Iris pigment epithelial cell (primary cell): Measurements from ENCODE around the gene F11.
A peak's percentile ranks its signal among the peaks of the same experiment; 100 is the strongest.
"Not testable (repeated sequence)": the region's sequence is repeated elsewhere in the genome, so short reads cannot be mapped to it uniquely, and the experiment has no call there.

Experiments used
- DNase-seq: peaks from one replicate; pipeline ENCODE4 v3.0.0-alpha.2; 2011; ENCODE audit warnings: low read depth

The F11 gene

DNA sequence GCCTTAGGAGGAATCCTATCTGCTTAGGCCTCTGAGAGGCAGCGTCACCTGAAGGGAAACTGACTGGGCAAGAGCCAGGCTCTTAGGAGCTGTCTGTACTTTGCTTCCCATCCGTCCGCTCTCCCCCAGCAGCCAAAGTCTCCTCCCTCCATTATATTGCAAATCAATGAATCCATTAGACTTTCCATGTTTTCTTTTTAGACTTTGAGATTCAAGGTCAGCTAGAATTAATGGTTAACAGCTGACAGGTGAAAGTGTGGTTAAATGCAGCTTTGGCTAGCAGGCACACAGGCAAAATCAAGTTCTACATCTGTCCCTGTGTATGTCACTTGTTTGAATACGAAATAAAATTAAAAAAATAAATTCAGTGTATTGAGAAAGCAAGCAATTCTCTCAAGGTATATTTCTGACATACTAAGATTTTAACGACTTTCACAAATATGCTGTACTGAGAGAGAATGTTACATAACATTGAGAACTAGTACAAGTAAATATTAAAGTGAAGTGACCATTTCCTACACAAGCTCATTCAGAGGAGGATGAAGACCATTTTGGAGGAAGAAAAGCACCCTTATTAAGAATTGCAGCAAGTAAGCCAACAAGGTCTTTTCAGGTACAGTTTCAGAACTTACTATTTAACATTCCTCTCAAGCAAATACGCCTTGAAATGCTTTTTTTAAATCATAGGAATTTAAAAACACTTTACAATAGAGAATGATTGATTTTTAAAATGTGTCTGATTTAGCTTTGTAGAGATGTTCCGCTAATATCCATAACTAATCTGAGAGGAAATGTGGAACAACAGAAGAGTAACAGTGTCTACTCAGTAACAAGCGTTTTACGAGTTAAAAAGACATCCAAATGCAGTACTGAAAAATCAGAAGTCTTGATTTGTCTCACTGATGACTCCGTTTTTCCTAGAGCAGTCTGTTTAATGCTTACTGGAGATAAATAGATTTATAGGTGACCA is at the start of gene F11:
TSS of gene F11 (plus strand) at position 507 of the 970 bp plus-strand sequence. CDS start 948 bp downstream, outside the sequence.
- DNase-seq = no peak

- peak; percentile 18 for DNase-seq
Measured at GRCh38 chr4:186216465-186217024, 49.4 kb upstream of the F11 start.

GRCh38 chr4:186217733-186218293 is 48.2 kb upstream of the F11 start:
- no peak for DNase-seq

GRCh38 chr4:186221624-186222023 is 44.4 kb upstream of the F11 start:
- no peak for DNase-seq

DNA sequence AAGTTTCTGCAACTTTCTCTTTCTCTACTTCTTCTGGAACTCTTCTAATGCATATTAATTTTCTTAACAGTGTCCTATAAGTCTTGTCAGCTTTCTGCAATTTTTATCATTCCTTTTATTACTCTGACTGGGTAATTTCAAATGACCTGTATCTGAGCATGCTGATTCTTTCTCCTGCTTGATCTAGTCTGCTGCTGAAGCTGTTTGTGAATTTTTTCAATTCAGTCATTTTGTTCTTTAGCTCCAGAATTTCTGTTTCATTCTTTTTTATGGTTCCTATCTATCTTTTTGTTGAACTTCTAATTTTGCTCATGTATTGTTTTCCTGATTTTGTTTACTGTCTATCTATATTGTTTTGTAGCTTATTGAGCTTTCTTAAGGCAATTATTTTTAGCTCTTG is 40.1 kb upstream of the F11 start:
- no peak for DNase-seq

GRCh38 chr4:186226521-186227189 is 39.3 kb upstream of the F11 start:
- DNase-seq = no peak

DNA sequence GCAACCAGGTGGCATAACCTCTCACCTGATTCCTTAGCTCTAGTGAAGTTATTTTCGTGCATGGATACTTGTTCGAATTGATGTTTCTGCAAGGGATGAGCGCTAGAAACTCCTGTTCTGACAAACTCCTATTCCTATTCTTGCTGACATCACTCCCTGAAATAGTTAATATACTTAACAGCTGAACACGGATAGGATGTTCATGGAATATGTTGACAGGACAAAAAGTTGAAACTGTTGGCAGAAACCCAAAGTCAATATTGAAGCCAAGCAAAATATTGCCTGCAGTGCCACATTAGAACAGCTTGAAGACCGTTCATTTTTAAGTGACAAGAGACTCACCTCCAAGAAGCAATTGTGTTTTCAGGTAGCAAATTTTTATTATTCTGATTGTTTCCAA is 38.8 kb upstream of the F11 start, which contains the start of gene KLKB1:
TSS of gene KLKB1 (plus strand) at position 287 of the 400 bp plus-strand sequence. CDS start 689 bp downstream, outside the sequence.
- DNase-seq = peak; percentile 19

DNA sequence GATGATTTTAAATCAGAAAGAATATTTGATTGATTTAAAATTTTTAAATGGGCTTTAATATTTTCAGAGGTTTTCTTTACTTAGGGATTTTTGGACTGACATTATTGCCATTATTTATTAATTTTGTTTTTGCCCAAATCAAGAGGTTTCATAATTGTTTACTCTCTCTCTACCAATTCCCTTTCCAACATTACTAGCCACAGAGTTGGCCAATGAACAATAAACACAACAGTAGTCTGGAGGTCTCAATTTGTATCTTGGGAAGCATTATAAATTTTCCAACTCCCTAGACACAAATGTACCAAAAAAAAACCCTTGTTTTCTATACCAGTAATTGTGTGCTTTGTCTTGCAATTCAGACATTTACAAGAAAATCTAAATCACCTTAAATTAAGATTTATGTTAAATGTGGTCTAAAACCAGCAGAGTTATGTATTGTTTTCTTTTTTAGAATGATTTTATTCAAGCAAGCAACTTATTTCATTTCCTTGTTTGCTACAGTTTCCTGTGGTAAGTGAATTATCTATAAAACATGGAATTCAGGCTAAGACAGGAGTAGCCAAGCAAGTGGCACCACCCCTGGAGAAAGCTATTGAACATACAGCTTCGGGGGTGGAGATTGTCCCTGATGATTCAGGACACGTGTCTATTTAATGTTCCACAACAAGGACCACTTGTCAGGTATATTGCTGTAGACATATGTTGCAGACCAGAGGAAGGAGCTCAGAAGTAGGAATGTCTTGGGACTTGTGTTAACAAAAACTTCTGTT is 38.1 kb upstream of the F11 start:
- DNase-seq = no peak

DNA sequence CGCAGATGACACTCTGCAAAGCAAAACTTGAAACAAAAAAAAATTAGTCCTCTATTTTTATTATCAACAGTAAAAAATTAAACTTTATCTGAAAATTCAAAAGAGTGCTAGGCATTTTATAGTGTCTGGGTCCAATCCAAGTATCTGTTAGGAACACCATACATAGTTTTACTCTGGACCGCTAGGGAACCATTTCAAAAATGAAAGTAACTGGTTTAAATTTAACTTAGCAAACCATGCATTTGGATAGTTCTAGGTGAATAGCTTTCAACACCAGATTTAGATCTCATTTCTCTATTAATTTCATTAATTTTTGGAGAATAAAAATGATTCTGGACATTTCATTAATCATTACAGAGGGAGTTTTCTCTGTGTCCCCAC is 37.5 kb upstream of the F11 start:
- DNase-seq = no peak

DNA sequence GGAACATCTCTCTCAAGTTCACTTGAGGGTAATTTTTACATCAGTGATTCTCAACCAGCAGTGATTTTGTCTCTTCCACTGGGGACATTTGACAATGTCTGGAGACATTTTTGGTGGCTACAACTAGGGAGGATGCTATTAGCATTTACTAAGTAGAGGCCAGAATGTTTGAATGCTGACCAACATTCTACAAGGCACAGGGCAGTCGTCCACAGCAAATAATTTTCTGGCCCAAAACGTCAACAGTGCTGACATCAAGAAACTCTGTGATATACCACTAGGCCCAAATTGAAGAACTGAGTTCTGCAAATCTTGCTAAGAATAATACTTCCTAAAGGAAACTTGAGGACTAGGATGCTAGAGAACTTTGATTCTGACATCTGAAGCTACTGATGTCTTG is 31.6 kb upstream of the F11 start:
- DNase-seq = no peak

DNA sequence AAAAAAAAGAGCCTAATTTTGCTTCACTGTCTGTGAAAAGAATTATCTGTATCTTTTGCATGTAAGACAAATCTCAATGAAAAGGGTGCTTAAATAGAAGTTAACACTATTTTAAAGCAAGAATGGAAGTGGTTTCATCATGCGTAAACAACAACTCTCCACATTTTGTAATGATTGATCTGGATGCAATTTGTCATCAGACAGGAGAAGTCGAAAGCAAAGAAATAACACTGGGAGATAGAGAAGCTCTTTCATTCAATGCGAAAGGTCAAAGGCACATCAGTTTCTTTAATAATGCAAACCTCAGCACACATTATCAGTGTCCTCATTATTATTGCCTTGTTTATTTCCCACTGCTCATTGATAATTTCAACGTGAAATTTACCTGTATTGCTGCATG is 29.9 kb upstream of the F11 start:
- DNase-seq = no peak

DNA sequence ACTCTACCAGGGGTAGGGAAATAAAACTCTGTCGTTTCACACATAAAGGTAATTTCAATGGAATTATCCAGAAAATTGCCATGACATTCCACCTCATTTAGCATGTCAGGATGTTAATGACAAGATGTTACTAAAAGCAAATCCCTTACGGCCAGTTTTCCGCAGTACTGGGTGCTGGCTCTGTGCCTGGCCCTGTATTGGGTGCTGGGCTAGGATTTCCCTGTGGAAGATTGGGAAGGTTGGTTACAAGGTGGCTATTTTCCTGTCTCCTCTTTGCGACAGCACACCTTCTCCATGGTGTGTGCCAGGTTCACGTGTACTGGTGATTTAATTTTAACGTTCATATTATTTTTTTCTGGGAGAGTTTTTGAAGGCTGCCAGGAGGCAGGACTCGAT is 25.5 kb upstream of the F11 start:
- DNase-seq = no peak

GRCh38 chr4:186240848-186241491 is 25.0 kb upstream of the F11 start:
- no peak for DNase-seq

DNA sequence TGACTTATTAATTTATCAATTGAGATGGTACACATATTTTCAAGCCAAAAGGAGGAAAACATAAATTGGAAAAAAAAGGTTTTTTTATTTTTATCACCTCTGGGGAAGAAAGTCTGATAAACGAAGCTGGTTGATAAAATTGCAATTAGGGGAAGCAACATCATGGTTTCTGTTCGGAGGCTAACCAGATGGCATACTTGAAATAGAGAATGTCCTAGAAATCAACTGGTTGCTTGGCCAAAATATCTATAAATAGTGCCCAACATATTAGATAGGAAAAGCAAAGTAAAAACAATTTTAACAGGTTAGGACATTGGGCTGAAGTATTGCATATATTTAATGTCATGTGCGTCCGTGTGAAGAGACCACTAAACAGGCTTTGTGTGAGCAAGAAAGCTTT is 24.4 kb upstream of the F11 start:
- DNase-seq = no peak

DNA sequence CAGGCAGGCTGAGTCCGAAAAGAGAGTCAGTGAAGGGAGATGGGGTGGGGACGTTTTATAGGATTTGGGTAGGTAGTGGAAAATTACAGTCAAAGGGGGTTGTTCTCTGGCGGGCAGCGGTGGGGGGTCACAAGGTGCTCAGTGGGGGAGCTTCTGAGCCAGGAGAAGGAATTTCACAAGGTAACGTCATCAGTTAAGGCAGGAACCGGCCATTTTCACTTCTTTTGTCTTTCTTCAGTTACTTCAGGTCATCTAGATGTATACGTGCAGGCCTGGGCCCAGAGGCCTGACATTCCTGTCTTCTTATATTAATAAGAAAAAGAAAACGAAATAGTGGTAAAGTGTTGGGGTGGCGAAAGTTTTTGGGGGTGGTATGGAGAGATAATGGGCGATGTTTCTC is 24.0 kb upstream of the F11 start:
- DNase-seq = not testable (repeated sequence)

DNA sequence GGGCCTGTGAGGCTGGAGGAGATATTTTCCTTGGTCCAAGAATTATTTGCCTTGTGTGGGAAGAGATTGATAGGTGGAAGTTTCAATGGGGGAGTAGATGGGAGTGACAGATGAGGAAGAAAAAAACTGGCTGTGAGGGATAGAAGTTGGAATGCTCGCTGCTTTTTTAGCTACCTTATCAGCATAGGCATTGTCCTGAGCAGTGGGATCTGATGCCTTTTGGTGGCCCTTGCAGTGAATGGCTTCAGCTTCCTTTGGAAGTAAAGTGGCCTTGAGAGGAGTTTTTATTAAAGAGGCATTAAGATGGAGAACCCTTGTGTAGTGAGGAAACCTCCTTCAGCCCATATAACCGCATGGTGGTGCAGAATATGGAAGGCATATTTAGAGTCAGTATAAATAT is 22.7 kb upstream of the F11 start:
- no peak for DNase-seq

DNA sequence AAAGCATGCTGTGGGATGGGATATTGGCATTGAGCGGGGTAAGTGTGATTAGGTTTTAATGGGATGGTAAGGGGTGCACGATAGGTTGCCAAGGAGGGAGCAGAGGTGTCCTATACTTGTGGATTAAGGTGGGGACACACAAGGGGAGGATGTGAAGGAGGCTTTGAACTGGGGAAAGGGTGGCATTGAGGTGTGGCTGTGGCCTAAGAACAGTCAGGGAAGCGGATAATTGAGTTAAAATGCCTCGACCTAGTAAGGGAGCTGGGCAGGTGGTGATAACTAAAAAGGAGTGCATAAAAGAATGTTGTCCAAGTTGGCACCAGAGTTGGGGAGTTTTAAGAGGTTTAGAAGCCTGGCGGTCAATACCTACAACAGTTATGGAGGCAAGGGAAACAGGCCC is 21.2 kb upstream of the F11 start:
- DNase-seq = no peak

DNA sequence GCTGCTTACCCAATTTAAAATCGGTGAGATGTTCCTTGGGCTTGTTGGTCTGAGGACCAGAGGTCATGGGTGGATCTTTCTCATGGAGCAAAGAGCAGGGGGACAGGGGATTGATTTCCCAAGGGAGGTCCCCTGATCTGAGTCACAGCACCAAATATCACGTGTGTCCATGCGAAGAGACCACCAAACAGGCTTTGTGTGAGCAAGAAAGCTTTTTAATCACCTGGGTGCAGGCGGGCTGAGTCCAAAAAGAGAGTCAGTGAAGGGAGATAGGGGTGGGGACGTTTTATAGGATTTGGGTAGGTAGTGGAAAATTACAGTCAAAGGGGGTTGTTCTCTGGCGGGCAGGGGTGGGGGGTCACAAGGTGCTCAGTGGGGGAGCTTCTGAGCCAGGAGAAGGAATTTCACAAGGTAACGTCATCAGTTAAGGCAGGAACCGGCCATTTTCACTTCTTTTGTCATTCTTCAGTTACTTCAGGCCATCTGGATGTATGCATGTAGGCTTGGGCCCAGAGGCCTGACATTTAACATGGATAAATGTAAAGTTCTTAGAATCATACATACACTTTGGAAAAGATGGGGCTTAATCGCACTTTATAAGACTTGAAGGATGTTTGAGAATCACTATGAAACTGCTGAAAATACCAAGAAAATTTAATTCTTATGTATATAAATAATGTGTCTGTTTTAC is 18.8 kb upstream of the F11 start:
- DNase-seq = not testable (repeated sequence)

GRCh38 chr4:186248643-186249042 is 17.3 kb upstream of the F11 start:
- no peak for DNase-seq
